ENCODE data around the gene SYT15.

DNA sequence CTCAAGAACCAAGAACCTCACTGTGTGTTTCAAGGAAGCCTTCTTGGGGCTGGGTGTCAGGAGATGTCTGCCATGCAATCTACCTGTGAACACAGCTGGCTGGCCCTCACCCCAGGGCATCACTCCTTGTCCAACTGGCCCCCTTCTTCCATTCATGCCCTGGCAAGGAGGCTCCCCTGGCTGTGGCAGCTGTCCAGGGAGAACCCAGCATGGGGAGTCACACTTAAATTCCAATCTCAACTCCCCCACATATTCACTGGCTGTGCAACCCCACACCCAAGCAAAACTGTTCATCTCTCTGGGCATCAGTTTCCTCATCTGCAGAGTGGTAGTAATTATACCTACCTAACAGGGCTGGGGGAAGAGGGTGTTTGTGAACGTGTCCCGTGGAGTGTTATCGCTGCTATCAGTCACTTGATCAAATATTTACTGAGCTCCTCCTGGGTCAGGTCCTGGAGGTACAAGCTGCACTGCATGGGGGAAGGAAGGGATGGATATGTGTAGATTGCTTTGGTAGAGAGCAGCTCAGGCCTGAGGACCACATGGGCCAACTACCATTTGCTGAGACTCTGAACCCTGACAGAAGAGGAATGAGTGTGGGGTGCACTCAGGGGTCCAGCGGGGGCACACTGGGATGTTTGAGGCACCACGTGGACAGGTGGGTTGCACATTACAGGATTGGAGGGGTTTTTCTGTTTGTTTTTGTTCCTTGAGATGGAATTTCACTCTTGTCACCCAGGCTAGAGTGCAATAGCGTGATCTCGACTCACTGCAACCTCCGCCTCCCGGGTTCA is 20.3 kb upstream of the SYT15 start:
- TF ChIP-seq, protein P1, sequence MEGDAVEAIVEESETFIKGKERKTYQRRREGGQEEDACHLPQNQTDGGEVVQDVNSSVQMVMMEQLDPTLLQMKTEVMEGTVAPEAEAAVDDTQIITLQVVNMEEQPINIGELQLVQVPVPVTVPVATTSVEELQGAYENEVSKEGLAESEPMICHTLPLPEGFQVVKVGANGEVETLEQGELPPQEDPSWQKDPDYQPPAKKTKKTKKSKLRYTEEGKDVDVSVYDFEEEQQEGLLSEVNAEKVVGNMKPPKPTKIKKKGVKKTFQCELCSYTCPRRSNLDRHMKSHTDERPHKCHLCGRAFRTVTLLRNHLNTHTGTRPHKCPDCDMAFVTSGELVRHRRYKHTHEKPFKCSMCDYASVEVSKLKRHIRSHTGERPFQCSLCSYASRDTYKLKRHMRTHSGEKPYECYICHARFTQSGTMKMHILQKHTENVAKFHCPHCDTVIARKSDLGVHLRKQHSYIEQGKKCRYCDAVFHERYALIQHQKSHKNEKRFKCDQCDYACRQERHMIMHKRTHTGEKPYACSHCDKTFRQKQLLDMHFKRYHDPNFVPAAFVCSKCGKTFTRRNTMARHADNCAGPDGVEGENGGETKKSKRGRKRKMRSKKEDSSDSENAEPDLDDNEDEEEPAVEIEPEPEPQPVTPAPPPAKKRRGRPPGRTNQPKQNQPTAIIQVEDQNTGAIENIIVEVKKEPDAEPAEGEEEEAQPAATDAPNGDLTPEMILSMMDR (IDR thresholded peaks at IDR 0.05; ENCODE audit: low read length), result no peak
- TF ChIP-seq EZH2 (optimal IDR thresholded peaks at IDR 0.05; ENCODE audit: low read depth, low read length) (no peak), EZH2phosphoT487 (IDR thresholded peaks at IDR 0.05; ENCODE audit: low read length) (no peak)

Data from MM.1S (cell line).